Limb (tissue), 2 donors: ENCODE results near the gene KLHDC3.

Source experiments
- DNase-seq, 2 donors: peaks; one replicate each; pipeline ENCODE4 v3.0.0-alpha.2; 2016; ENCODE audit errors: extremely low spot score in 2 of 2

KLHDC3 gene

DNA sequence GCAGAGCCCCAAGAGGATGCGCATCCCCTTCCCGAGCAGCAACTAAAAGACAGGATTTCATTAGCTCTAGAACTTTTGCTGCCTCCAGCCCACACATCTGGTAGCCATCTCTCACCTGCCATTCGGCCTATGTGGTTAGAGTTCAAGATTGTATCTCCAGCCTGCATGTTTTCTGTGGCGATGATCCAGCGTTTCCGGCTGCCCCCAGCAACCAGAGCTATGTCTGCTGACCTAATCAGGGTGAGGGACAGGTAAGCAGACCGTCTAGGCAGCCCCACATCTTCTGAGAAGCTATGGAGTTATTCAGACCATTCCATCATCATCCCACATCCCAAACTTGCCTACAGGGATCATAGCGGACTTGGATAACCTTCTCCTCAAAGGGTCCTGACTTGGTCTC is 41.9 kb downstream of the KLHDC3 start:
- no peak for DNase-seq

DNA sequence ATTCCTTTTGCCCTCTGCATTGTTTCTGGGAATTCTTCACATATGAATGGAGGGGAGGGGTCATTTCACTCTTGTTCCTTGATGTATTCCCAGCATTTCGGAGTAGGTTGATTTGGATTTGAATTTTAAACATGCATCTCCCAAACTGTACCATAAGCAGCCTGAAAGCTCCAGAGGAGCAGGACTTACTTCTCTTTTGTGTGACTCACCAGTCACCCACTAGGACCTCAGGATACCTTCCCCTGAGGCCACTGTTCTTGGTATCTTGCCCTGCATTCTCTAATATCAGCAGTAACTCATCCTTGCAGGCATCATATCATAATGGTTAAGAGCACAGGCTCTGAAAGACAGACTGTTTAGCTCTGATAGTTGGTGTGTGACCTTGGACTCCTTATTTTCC is 44.5 kb downstream of the KLHDC3 start:
- no peak for DNase-seq

DNA sequence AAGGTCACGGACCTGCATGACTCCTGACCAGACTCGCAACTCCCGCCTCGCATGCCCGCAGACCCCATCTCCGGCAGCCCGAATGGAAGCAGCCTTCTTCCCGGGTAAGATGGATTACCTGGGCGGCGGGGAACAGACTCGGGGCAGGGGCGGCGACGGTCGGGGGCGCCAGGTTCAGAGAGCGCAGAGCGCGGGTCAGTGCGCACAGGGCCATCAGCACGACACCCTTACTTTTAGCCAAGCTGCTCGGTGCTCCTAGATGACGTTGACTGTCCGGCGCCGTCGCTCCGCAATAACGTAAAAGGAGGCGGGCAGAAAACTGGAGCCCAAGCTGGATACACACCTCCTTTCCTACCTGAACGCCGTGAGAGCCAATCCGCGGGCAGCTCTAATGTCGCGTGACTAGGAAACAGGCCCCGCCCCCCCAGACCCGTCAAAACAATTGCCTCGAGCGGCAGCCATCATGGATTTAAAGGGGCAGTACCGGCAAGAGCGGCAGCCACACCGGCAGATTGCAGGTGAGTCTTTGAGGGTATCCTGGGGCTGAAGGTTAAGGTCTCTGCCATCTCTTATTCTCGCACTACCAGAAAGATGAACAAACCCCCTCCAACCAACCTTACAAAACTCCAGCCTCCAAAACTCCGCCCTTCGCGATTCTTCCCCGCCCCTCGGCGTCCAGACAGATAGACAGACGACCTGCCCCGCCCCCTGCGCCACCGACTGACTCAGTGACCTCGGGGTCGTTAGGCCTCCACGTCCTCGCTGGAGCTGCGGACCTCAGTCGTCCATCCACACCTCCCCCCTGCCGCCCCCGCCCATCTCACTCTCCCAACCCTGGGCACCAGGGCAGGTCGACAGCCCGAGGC is 45.4 kb downstream of the KLHDC3 start, which contains the start of the genes KLC4 and MRPL2:
KLC4 (plus strand) TSS at position 464 of the 866 bp plus-strand sequence. CDS start 1,705 bp downstream, outside the sequence.
MRPL2 (minus strand) TSS at position 267 of the 866 bp plus-strand sequence; CDS start at position 214, 53 bp downstream.
- DNase-seq = peak; percentile 98 to 99

DNA sequence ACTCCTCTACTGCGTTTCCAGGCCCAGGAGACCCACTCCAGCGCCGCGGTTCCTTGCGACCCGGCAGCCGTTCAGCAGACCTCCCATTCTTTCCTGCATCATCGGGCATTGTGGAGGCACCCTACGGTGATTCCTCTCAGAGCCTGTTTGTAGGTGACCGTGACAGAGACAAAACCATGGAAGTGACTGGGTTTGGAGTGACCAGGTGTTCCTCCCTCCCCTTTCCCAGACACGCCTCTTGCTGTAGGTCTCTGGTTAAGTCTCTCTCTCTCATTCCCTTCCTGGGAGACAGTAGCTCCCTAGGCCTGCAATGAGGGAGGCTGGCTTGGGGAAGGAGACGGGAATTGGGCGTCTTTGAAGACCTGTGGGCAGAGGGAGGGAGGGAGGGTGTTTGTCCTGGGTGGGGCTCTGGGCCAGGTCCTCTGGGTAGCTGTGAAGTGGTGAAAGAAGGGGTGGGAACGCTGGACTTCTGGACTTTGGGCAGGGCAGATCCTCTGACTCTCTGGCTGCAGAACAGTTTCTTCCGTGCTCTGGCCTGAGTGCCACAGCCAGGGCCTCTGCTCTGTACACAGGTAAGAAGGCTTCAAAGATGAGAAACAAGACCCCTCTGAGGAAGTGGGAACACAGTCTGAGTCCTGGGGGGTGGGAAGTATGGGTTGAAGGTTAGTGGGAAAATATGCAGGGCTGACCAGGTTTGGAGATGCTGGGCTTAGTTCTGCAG is 46.1 kb downstream of the KLHDC3 start:
- peak in 1 of 2 donors; percentile 35 for DNase-seq

DNA sequence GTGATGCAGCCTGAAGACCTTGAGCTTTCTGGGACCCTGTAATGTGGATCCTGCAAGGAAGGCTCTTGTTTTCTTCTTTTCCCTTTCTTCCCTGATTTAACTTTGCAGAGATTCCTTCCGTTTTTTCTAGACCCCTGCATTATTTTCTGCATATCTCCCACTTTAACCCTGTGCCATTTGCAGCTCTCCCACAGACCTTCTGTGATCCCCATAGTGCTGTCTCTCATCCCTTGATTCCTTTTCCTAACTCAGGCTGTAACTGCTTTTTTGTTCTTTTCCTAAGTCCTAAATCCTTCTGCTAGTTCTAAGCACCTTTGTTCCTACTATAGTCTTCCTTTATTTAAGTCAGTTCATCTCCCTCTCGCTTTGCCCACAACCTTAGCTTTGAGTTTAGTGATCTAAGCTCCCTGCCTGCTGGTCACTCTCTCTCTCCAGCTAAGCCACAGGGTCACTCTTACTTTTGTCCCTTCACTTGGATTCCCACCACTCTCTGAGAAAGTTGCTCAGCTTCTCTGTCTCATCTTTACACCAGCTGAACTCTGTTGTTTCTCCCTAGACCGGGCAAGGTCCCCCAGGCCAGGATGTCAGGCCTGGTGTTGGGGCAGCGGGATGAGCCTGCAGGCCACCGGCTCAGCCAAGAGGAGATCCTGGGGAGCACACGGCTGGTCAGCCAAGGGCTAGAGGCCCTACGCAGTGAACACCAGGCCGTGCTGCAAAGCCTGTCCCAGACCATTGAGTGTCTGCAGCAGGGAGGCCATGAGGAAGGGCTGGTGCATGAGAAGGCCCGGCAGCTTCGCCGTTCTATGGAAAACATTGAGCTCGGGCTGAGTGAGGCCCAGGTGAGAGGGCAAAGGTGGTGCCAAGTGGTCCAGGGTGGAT is 46.9 kb downstream of the KLHDC3 start:
- no peak for DNase-seq

DNA sequence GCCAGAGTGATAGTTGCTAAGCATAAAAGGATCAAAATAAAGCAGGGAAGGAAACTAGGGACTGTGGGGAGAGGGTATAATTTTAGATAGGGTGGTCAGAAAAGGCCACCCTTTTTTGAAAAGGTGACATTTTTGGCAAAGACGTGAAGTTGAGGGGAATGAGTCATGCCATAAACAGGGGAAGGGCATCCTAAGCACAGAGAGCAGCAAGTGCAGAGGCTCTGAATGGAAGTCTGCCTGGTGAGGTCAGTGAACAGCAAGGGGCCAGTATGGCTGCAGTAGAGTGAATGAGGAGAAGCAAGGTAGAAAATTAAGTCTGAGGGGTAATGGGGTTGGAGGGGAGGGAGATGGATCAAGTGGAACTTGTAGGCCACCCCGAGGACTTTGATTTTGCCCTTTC is 47.8 kb downstream of the KLHDC3 start:
- DNase-seq = no peak

DNA sequence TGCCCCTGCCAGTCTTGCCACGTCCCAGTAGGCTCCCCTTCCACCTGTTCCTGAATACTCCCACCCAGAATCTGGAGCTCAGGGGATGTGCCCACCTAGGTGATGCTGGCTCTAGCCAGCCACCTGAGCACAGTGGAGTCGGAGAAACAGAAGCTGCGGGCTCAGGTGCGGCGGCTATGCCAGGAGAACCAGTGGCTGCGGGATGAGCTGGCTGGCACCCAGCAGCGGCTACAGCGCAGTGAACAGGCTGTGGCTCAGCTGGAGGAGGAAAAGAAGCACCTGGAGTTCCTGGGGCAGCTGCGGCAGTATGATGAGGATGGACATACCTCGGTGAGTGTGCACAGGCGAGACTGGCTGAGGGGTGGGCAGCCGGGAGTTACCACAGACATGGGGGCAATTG is 48.8 kb downstream of the KLHDC3 start:
- DNase-seq = no peak

DNA sequence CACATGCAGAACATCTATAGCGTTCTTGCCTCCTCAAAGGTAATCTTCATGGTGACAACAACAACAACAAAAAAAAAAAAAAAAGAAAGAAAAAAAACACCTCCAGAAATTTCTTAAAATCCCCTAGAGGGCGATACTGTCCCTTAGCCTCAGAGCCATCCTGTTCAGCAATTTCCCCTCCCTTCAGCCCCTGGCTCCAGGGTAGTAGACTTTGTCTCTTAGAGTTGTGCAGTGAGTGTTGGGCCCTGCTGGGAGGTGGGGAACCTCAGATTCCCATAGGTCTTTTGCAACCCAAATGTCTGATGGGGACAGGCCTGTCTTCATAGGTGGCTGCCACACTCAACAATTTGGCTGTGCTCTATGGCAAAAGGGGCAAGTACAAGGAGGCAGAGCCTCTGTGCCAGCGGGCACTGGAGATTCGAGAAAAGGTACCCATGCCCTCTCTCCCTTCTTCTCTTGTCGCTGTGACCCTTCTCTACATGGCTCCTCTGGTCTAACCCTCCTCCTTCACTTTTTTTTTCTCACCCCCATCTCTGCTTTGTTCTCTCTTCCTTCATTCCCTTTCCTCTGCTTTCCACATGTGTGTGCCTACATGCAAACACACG is 56.1 kb downstream of the KLHDC3 start:
- peak in 1 of 2 donors; percentile 46 for DNase-seq
